ENCODE data around the gene CELA3B. TPM values are rescaled to one million over a fixed set of nuclear protein-coding genes. Genes with fewer than 3 reads are reported as not detected.

Gene CELA3B
- total and polyA plus RNA-seq, 2 of the 13 experiments (the other 11 are each of a cell fraction or from before 2014, with no cell fraction given) = 0.34 TPM; not detected in 1

- H3K79me2 ChIP-seq (ENCODE audit: insufficient read depth, low read length) = peaks cover 29% of the 10 kb centered on the region
- BruUV-seq (replicated peaks) = no TSS peak
- POLR2A ChIA-PET = interaction anchor here (2.5 to 10.7 kb wide), 2 partner anchors 10 to 15 kb away, joined by 8 to 105 read pairs; no protein-coding TSS in a partner anchor
- in situ Hi-C loops (cut with HindIII; ENCODE audit: extremely low pct_ligation_motif_present, low pct_unique_long_range_greater_than_20kb) = no loop called here
- H3K4me3 ChIP-seq (replicated peaks in 1 of 3; ENCODE audit: insufficient read depth in 1 of 3, low read depth in 2 of 3, low read length in 3 of 3) = peak overlapping the region; percentile 31 to 78 (median 68); a peak in 5 of 6 replicates
- CTCF ChIA-PET (ENCODE audit: low intra/inter-chr PET ratio, low total read pairs) = no interaction called here
- ATAC-seq = peak; percentile 56
- peak; percentile 72 for DNase-seq (ENCODE audit: low spot score)
- H3K9ac ChIP-seq (ENCODE audit: insufficient read depth, low read depth, low read length) = peak overlapping the region; percentile 54
- FAIRE-seq = no peak
- H3K9me3 ChIP-seq (ENCODE audit: low read length) = no peaks in the 10 kb centered on the region
- H3K4me1 ChIP-seq (ENCODE audit: insufficient read depth, low read length) = peaks cover 91% of the 10 kb centered on the region
- H4K20me1 ChIP-seq (ENCODE audit: insufficient read depth, low read length) = no peaks in the 10 kb centered on the region
- 22% methylated on average over 22 of the region's 69 CpGs for WGBS (ENCODE audit: low lambda C conversion rate)
- peak overlapping the region; percentile 91 for H3K4me2 ChIP-seq (ENCODE audit: low read depth, low read length)
- no peaks in the 10 kb centered on the region; a peak in 1 of 5 replicates for H3K36me3 ChIP-seq (replicated peaks in 1 of 2; ENCODE audit: control insufficient read depth in 1 of 2, insufficient read depth in 2 of 2, low read length in 2 of 2)
- no peak overlapping the region for H3K27ac ChIP-seq (ENCODE audit: extremely low read length, insufficient read depth, low read length)
- H2AFZ ChIP-seq (ENCODE audit: low read length) = no peak overlapping the region
- intact Hi-C loops (cut with micrococcal nuclease; ENCODE audit: unreplicated experiment) = no loop called here
- peaks cover 3 to 5% of the 10 kb centered on the region in 2 experiments; a peak in 2 of 5 replicates for H3K27me3 ChIP-seq (ENCODE audit: control insufficient read depth in 1 of 2, insufficient read depth in 2 of 2, low read length in 2 of 2)
- TF ChIP-seq HNF1B (CRISPR knock-in tag; IDR thresholded peaks at IDR 0.05) (no peak), SMAD1 (CRISPR knock-in tag; IDR thresholded peaks at IDR 0.05; ENCODE audit: borderline replicate concordance, low read depth) (no peak), POLR2A (IDR thresholded peaks at IDR 0.05; ENCODE audit: insufficient read depth in 1 of 2, low read depth in 2 of 2, low read length in 2 of 2) (0 out of 4 replicates have a peak, but pooled peaks of 1 of the 2 experiments have one; percentile 32), ZBTB38 (CRISPR knock-in tag; IDR thresholded peaks at IDR 0.05) (peak; percentile 41; the same call in 1 of the 2 replicates), ZNF563 (CRISPR knock-in tag; IDR thresholded peaks at IDR 0.05) (0 out of 2 replicates have a peak, but pooled peaks have one; percentile 48), ATF7-NPFF (CRISPR knock-in tag; IDR thresholded peaks at IDR 0.05; ENCODE audit: low read depth) (no peak), REPIN1 (CRISPR knock-in tag; IDR thresholded peaks at IDR 0.05; ENCODE audit: borderline replicate concordance, low read depth) (no peak), GATAD2A (CRISPR knock-in tag; IDR thresholded peaks at IDR 0.05) (no peak), TEAD3 (CRISPR knock-in tag; optimal IDR thresholded peaks at IDR 0.05; ENCODE audit: borderline replicate concordance) (peak; percentile 28), GLI4 (CRISPR knock-in tag; IDR thresholded peaks at IDR 0.05; ENCODE audit: borderline replicate concordance) (no peak), STAT6 (CRISPR knock-in tag; IDR thresholded peaks at IDR 0.05; ENCODE audit: borderline replicate concordance) (no peak), ZNF687 (CRISPR knock-in tag; IDR thresholded peaks at IDR 0.05) (peak; percentile 78)
- TF ChIP-seq, protein P1, sequence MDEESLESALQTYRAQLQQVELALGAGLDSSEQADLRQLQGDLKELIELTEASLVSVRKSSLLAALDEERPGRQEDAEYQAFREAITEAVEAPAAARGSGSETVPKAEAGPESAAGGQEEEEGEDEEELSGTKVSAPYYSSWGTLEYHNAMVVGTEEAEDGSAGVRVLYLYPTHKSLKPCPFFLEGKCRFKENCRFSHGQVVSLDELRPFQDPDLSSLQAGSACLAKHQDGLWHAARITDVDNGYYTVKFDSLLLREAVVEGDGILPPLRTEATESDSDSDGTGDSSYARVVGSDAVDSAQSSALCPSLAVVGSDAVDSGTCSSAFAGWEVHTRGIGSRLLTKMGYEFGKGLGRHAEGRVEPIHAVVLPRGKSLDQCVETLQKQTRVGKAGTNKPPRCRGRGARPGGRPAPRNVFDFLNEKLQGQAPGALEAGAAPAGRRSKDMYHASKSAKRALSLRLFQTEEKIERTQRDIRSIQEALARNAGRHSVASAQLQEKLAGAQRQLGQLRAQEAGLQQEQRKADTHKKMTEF (CRISPR knock-in tag; IDR thresholded peaks at IDR 0.05) = 0 out of 2 replicates have a peak, but pooled peaks have one; percentile 19
Observed at GRCh38 chr1:21937372-21938121, 39.3 kb upstream of the CELA3B start.

Data from HepG2 (cell line).